ENCODE results near the gene METAP2. TPM values are rescaled to one million over a fixed set of nuclear protein-coding genes. Genes with fewer than 3 reads are reported as not detected.
"Not testable (repeated sequence)": the region's sequence is repeated elsewhere in the genome, so short reads cannot be mapped to it uniquely, and the experiment has no call there.

METAP2 gene
- total RNA-seq, 1 donor from 2014 or later: 81.6 TPM

DNA sequence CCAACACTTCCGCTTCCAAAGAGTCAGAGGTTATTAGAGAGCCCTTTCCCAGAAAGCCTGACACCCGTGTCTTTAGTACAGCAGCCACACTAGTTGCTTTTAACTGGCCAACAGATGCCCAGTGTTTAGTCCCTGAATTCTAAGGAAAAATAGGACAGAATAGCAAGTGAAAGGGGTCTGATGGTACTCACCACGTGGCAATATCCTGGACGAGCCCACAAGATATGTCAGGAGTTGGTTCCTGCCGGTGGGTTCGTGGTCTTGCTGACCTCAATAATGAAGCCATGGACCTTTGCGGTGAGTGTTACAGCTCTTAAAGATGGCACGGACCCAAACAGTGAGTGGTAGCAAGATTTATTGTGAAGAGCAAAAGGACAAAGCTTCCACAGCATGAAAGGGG is 16.3 kb upstream of the METAP2 start:
- H3K27me3 Mint-ChIP-seq (ENCODE audit: low read depth, unreplicated experiment); H4K20me1 ChIP-seq (ENCODE audit: insufficient read depth, low read length); H3K4me1 ChIP-seq (ENCODE audit: insufficient read depth, low read length); H3K27ac ChIP-seq (ENCODE audit: low read depth, low read length); H3K36me3 ChIP-seq (ENCODE audit: insufficient read depth, low read length); H2AFZ ChIP-seq (ENCODE audit: low read depth, low read length); FAIRE-seq; H3K27ac Mint-ChIP-seq (ENCODE audit: unreplicated experiment); H3K9ac ChIP-seq (ENCODE audit: low read length); H3K9me3 ChIP-seq (ENCODE audit: insufficient read depth, low read depth, low read length); H3K4me3 ChIP-seq (ENCODE audit: insufficient read depth, low read depth, low read length); H3K4me3 Mint-ChIP-seq (ENCODE audit: unreplicated experiment); H3K4me2 ChIP-seq (ENCODE audit: low read length); DNase-seq (ENCODE audit: low read depth); H3K79me2 ChIP-seq (ENCODE audit: insufficient read depth, low read length); H3K27me3 ChIP-seq (ENCODE audit: insufficient read depth, low read length); H3K36me3 Mint-ChIP-seq (ENCODE audit: low read depth, unreplicated experiment): not testable (repeated sequence)
- Mint-ChIP-seq H3K4me1 (ENCODE audit: low read depth, unreplicated experiment) (peaks cover 12% of the 10 kb centered on the region), H3K9me3 (ENCODE audit: unreplicated experiment) (peaks cover 18% of the 10 kb centered on the region)

DNA sequence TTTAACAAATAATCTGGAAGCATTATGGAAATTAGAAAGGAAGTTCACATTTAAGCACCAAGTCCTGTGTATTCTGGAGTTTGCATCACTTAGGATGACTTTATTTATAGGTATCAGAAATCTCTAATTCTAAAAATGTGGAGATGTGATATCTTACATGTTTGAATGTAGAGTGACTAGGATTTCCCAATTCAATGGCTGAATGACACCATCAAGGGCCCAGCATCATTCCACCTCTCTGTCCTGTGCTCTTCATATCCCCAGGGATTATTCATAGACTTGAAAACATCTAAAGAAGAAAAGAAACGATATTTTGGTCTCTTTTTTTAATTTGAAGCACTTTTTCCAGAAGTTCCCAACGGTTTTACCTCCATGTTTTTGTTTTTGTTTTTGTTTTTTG is 15.2 kb upstream of the METAP2 start:
- Mint-ChIP-seq H3K36me3 (ENCODE audit: low read depth, unreplicated experiment) (peaks cover 2% of the 10 kb centered on the region), H3K9me3 (ENCODE audit: unreplicated experiment) (peaks cover 16% of the 10 kb centered on the region), H3K4me1 (ENCODE audit: low read depth, unreplicated experiment) (peaks cover 11% of the 10 kb centered on the region), H3K27ac (ENCODE audit: unreplicated experiment) (no peak overlapping the region), H3K4me3 (ENCODE audit: unreplicated experiment) (no peak overlapping the region), H3K27me3 (ENCODE audit: low read depth, unreplicated experiment) (no peaks in the 10 kb centered on the region)
- H4K20me1 ChIP-seq (ENCODE audit: insufficient read depth, low read length): no peaks in the 10 kb centered on the region
- no peak overlapping the region for H3K4me3 ChIP-seq (ENCODE audit: insufficient read depth, low read depth, low read length)
- no peaks in the 10 kb centered on the region for H3K27me3 ChIP-seq (ENCODE audit: insufficient read depth, low read length)
- peaks cover 10% of the 10 kb centered on the region for H3K9me3 ChIP-seq (ENCODE audit: insufficient read depth, low read depth, low read length)
- no peak overlapping the region for H3K9ac ChIP-seq (ENCODE audit: low read length)
- H3K27ac ChIP-seq (ENCODE audit: low read depth, low read length): no peak overlapping the region
- FAIRE-seq: no peak
- no peaks in the 10 kb centered on the region for H3K36me3 ChIP-seq (ENCODE audit: insufficient read depth, low read length)
- H3K4me1 ChIP-seq (ENCODE audit: insufficient read depth, low read length): no peaks in the 10 kb centered on the region
- H3K79me2 ChIP-seq (ENCODE audit: insufficient read depth, low read length): no peaks in the 10 kb centered on the region
- no peak for DNase-seq (ENCODE audit: low read depth)
- no peak overlapping the region for H2AFZ ChIP-seq (ENCODE audit: low read depth, low read length)
- H3K4me2 ChIP-seq (ENCODE audit: low read length): no peak overlapping the region
- TF ChIP-seq EZH2 (IDR thresholded peaks at IDR 0.05; ENCODE audit: insufficient read depth, low read length): no peak

DNA sequence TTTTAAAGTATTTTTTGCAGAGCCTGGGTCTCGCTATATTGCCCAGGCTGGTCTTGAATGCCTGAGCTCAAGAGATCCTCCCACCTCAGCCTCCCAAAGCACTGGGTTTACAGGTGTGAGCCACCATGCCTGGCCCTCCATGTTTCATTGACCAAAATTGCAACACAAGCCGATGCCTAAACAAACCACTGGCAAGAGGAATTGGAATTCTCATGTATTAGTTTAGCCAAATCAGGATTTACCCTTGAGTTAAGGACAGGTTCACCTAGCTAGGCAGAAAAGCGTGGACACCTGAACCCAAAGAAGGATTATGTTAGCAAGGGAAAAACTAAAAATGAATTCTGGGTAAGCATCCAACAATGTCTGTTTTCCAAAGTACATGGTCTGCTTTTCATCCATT is 14.6 kb upstream of the METAP2 start:
- Histone ChIP-seq H3K79me2 (ENCODE audit: insufficient read depth, low read length) (no peaks in the 10 kb centered on the region), H3K27me3 (ENCODE audit: insufficient read depth, low read length) (no peaks in the 10 kb centered on the region), H3K4me1 (ENCODE audit: insufficient read depth, low read length) (no peaks in the 10 kb centered on the region), H3K9ac (ENCODE audit: low read length) (no peak overlapping the region), H2AFZ (ENCODE audit: low read depth, low read length) (no peak overlapping the region), H4K20me1 (ENCODE audit: insufficient read depth, low read length) (no peaks in the 10 kb centered on the region), H3K27ac (ENCODE audit: low read depth, low read length) (no peak overlapping the region), H3K4me2 (ENCODE audit: low read length) (no peak overlapping the region), H3K4me3 (ENCODE audit: insufficient read depth, low read depth, low read length) (no peak overlapping the region), H3K9me3 (ENCODE audit: insufficient read depth, low read depth, low read length) (peaks cover 10% of the 10 kb centered on the region), H3K36me3 (ENCODE audit: insufficient read depth, low read length) (no peaks in the 10 kb centered on the region)
- Mint-ChIP-seq H3K9me3 (ENCODE audit: unreplicated experiment) (peaks cover 16% of the 10 kb centered on the region), H3K4me3 (ENCODE audit: unreplicated experiment) (no peak overlapping the region), H3K4me1 (ENCODE audit: low read depth, unreplicated experiment) (peaks cover 6% of the 10 kb centered on the region), H3K27me3 (ENCODE audit: low read depth, unreplicated experiment) (no peaks in the 10 kb centered on the region), H3K36me3 (ENCODE audit: low read depth, unreplicated experiment) (peaks cover 2% of the 10 kb centered on the region), H3K27ac (ENCODE audit: unreplicated experiment) (no peak overlapping the region)
- no peak for DNase-seq (ENCODE audit: low read depth)
- TF ChIP-seq, protein P1, sequence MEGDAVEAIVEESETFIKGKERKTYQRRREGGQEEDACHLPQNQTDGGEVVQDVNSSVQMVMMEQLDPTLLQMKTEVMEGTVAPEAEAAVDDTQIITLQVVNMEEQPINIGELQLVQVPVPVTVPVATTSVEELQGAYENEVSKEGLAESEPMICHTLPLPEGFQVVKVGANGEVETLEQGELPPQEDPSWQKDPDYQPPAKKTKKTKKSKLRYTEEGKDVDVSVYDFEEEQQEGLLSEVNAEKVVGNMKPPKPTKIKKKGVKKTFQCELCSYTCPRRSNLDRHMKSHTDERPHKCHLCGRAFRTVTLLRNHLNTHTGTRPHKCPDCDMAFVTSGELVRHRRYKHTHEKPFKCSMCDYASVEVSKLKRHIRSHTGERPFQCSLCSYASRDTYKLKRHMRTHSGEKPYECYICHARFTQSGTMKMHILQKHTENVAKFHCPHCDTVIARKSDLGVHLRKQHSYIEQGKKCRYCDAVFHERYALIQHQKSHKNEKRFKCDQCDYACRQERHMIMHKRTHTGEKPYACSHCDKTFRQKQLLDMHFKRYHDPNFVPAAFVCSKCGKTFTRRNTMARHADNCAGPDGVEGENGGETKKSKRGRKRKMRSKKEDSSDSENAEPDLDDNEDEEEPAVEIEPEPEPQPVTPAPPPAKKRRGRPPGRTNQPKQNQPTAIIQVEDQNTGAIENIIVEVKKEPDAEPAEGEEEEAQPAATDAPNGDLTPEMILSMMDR (IDR thresholded peaks at IDR 0.05; ENCODE audit: insufficient read depth, low read depth, low read length): no peak
- TF ChIP-seq EZH2 (IDR thresholded peaks at IDR 0.05; ENCODE audit: insufficient read depth, low read length): no peak
- FAIRE-seq: no peak

DNA sequence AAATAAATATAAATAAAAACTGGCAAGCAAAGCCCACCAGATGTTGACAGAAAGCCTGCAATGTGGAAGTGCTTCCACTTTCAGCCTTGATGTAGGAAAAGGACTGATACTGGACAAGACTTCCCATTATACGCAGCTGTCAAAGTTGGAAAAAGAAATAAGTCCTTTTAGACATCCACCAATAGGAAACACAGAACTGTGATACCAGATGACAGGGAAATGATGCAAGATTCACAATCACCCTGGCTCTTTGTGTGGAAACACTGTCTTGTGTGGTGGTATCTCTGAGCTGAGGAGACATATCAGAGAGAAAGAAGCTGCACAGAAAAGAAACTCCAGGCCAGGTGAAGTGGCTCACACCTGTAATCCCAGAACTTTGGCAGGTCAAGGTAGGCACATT is 13.8 kb upstream of the METAP2 start:
- H3K36me3 ChIP-seq (ENCODE audit: insufficient read depth, low read length): no peaks in the 10 kb centered on the region
- no peaks in the 10 kb centered on the region for H3K79me2 ChIP-seq (ENCODE audit: insufficient read depth, low read length)
- peaks cover 10% of the 10 kb centered on the region for H3K9me3 ChIP-seq (ENCODE audit: insufficient read depth, low read depth, low read length)
- FAIRE-seq (no peak), DNase-seq (ENCODE audit: low read depth) (no peak)
- peaks cover 16% of the 10 kb centered on the region for H3K9me3 Mint-ChIP-seq (ENCODE audit: unreplicated experiment)
- no peak overlapping the region for H3K4me2 ChIP-seq (ENCODE audit: low read length)
- no peaks in the 10 kb centered on the region for H3K27me3 Mint-ChIP-seq (ENCODE audit: low read depth, unreplicated experiment)
- H3K27me3 ChIP-seq (ENCODE audit: insufficient read depth, low read length): no peaks in the 10 kb centered on the region
- no peaks in the 10 kb centered on the region for H4K20me1 ChIP-seq (ENCODE audit: insufficient read depth, low read length)
- no peak overlapping the region for H3K27ac ChIP-seq (ENCODE audit: low read depth, low read length)
- no peak overlapping the region for H3K4me3 ChIP-seq (ENCODE audit: insufficient read depth, low read depth, low read length)
- TF ChIP-seq, protein P1 (IDR thresholded peaks at IDR 0.05; ENCODE audit: insufficient read depth, low read depth, low read length): no peak
- no peak for TF ChIP-seq EZH2 (IDR thresholded peaks at IDR 0.05; ENCODE audit: insufficient read depth, low read length)
- H3K4me1 ChIP-seq (ENCODE audit: insufficient read depth, low read length): no peaks in the 10 kb centered on the region
- peaks cover 3% of the 10 kb centered on the region for H3K4me1 Mint-ChIP-seq (ENCODE audit: low read depth, unreplicated experiment)
- H3K4me3 Mint-ChIP-seq (ENCODE audit: unreplicated experiment): no peak overlapping the region
- peaks cover 2% of the 10 kb centered on the region for H3K36me3 Mint-ChIP-seq (ENCODE audit: low read depth, unreplicated experiment)
- no peak overlapping the region for H2AFZ ChIP-seq (ENCODE audit: low read depth, low read length)
- H3K9ac ChIP-seq (ENCODE audit: low read length): no peak overlapping the region
- no peak overlapping the region for H3K27ac Mint-ChIP-seq (ENCODE audit: unreplicated experiment)

Measured in astrocyte (in vitro differentiated cells and primary cell).